SK-N-MC (cell line): Measurements from ENCODE around the gene BHLHE40.

Source experiments
- DNase-seq: peaks from one replicate; pipeline ENCODE4 v3.0.0-alpha.2; 2011; ENCODE audit warnings: low read depth, low spot score
- H3K27ac ChIP-seq: fragments of 200-600 bp; sonication (generic); 2 replicates; pipeline ENCODE4 v1.5.1; 2016; ENCODE audit warnings: mixed run types
- H3K36me3 ChIP-seq: fragments of 200-600 bp; sonication (generic); 2 replicates; pipeline ENCODE4 v1.6.1; 2017; ENCODE audit warnings: antibody characterized with exemption, low read length, mixed read lengths; ENCODE audit not compliant: insufficient read depth
- H3K4me3 ChIP-seq: fragments of 200-600 bp; sonication (generic); 2 replicates; pipeline ENCODE4 v1.5.1; 2016
- H3K9ac ChIP-seq: fragments of 200-600 bp; sonication (generic); 2 replicates; pipeline ENCODE4 v1.8.0; 2017; ENCODE audit warnings: mixed run types, mixed read lengths; ENCODE audit not compliant: insufficient read length
- H3K9me3 ChIP-seq: fragments of 200-600 bp; sonication (generic); 2 replicates; pipeline ENCODE4 v1.6.1; 2017; ENCODE audit warnings: low read depth, mild to moderate bottlenecking, antibody characterized with exemption, low read length, moderate library complexity, mixed read lengths
- EZH2 ChIP-seq: fragments of 200-600 bp; sonication (generic); IDR thresholded peaks from one replicate; pipeline ENCODE4 v1.6.1; 2017; ENCODE audit warnings: antibody characterized with exemption
- FOXP2 ChIP-seq: optimal IDR thresholded peaks from 2 replicates; pipeline ENCODE3; 2011; ENCODE audit warnings: mild to moderate bottlenecking, moderate library complexity; ENCODE audit not compliant: insufficient read depth; ENCODE audit errors: extremely low read length, control extremely low read depth
- POLR2AphosphoS5 ChIP-seq: IDR thresholded peaks from 2 replicates; pipeline ENCODE4 v1.6.1; 2012; ENCODE audit warnings: mild to moderate bottlenecking, low read depth, low read length, borderline replicate concordance

Gene BHLHE40

DNA sequence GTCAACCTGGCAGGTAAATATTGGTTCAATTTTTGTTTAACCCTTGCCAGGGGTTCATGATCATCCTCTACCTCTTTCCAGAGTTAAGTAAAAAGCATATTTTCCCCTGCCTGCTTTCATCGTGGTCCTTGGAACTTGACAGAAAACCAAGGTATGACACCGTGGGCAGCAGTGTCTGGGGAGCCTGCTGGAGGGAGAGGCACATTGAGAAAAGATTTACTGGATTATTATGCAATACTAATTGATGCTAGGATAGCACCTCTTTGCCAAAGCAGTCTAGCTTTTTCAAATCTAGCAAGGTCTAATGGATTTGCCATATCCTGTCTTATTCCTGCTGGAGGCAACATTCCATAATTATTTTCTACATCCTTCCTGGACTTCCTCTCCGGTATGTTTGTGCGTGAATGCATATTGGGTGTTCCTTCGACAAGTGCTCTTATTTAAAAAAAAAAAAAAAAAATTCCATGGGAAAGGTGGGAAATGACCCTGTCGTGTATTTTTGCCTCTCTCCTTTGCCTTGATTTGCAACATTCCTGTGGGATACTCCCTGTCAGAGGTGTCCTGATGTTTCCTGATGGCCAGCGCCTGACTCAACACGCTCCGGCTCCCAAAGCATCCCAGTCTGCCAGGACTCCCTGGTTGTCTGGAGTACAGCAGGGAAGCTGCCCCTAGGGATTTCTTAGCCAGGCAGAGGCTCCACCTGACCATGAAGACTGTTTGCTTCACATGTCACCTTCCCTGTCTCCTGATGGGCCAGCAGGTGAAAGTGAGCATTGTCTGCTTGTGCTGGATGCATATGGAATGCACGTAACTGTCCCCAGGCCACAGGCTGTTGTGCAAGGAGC is 6.3 kb downstream of the BHLHE40 start:
- Histone ChIP-seq H3K27ac (no peak overlapping the region), H3K4me3 (no peak overlapping the region), H3K36me3 (no peaks in the 10 kb centered on the region), H3K9ac (no peak overlapping the region), H3K9me3 (no peaks in the 10 kb centered on the region)
- no peak for DNase-seq
- TF ChIP-seq POLR2AphosphoS5 (no peak), FOXP2 (no peak), EZH2 (no peak)

DNA sequence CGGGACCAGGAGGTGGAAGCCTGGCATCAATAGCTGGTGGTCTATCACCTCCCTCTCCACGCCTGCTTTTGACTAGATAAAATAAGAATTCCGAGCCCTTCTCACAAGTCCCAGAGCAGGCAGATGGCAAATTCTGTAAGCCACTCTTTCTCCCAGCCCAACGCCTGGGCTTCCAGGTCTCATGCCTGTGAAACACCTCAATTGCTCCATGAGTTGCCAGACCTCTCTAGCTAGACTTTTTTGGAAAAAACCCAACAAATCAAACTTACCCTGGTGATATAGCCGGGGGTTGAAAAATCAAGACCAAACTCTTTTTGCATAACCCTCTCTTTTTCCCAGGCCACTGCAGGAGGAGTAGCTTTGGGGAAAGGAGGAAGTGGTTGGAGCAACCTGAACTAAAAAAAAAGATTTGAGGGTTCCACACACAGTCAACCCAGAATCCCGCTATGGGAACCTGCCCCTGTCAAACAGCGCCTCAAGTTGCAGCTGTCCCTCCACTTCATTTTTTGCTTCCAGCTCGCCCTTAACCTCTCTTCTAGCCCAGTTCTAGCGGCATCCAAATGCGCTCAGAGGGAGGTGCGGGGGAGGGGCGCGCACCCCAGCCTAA is 7.0 kb downstream of the BHLHE40 start:
- no peak overlapping the region for H3K27ac ChIP-seq
- no peak overlapping the region for H3K4me3 ChIP-seq
- H3K9me3 ChIP-seq = no peaks in the 10 kb centered on the region
- H3K9ac ChIP-seq = no peak overlapping the region
- no peaks in the 10 kb centered on the region for H3K36me3 ChIP-seq
- DNase-seq = no peak
- TF ChIP-seq POLR2AphosphoS5 (no peak), FOXP2 (no peak), EZH2 (no peak)

DNA sequence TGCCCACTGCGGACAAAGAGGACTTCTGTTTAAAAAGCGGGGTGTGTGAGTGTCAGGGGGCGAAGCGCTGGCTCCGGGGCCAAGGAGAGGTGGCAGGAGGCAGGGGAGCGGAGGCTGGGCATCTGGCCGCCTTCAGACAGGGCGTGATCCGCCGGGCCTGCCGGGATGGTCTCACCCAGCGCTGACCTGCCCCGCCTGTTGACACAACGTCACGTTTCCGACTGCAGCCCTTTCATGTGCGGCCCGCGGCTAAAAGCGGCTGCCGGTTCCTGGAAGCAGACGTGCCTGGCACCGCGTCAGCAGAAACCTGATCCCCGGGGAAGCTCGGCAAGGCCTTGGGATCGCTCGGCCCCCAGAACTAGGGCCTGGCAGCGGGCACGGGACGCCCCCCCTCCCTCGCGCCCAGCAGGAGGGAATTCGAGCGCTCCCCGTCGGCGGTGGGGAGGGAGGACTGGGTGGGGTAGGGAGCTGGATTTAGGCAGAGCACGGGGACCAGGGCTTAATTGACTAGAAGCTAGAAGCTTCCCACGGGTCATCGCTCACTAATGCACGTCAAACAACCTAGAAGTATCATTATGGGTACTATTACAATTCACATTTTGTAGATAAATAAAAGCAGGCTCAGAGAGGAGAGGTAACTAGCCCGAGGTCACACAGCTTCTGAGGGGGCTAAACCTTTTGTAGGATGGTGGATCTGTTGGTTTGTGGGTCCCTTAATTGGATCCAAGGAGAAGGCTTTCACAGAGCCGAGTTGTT is 7.7 kb downstream of the BHLHE40 start:
- peak overlapping the region; percentile 64 for H3K4me3 ChIP-seq
- H3K36me3 ChIP-seq = no peaks in the 10 kb centered on the region
- TF ChIP-seq FOXP2 (no peak), POLR2AphosphoS5 (no peak), EZH2 (no peak)
- H3K9me3 ChIP-seq = no peaks in the 10 kb centered on the region
- no peak overlapping the region for H3K27ac ChIP-seq
- H3K9ac ChIP-seq = no peak overlapping the region
- DNase-seq = no peak

DNA sequence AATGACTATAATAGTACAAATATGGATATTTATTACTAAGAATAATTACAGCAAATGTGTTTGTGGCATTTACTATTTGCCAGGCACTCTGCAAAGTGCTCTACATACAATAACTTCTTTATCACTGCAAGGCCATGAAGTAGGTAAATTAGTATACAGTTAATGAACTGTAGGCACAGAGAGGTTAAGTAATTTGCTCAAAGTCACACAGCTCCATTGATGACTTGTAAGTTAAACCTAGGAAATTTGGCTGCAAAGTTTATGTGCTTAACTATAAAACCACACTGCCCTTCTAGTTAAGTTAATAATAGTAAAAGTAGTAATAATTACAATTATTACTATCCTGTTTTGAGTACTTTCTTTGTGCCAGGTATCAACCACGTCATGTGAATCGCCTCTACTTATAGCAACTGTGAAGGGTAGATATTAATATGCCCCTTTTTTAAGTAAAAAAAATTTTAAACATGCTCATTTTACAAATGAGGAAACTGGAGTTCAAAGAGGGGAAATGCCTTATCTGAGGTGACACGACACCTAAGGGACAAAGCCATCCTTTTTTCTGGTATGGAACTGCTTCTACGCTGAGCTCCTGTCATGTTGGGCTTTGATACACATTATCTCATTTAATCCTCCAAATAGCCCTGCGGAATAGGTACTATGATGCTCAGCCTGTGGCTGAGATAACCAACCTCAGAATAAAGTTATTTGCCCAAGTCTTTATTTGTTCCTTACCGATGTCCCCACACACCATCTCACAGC is 8.5 kb downstream of the BHLHE40 start:
- H3K36me3 ChIP-seq = no peaks in the 10 kb centered on the region
- no peaks in the 10 kb centered on the region for H3K9me3 ChIP-seq
- no peak for DNase-seq
- no peak overlapping the region for H3K9ac ChIP-seq
- H3K27ac ChIP-seq = no peak overlapping the region
- no peak for TF ChIP-seq FOXP2
- no peak for TF ChIP-seq POLR2AphosphoS5
- H3K4me3 ChIP-seq = no peak overlapping the region; the same call in 1 of the 2 replicates

DNA sequence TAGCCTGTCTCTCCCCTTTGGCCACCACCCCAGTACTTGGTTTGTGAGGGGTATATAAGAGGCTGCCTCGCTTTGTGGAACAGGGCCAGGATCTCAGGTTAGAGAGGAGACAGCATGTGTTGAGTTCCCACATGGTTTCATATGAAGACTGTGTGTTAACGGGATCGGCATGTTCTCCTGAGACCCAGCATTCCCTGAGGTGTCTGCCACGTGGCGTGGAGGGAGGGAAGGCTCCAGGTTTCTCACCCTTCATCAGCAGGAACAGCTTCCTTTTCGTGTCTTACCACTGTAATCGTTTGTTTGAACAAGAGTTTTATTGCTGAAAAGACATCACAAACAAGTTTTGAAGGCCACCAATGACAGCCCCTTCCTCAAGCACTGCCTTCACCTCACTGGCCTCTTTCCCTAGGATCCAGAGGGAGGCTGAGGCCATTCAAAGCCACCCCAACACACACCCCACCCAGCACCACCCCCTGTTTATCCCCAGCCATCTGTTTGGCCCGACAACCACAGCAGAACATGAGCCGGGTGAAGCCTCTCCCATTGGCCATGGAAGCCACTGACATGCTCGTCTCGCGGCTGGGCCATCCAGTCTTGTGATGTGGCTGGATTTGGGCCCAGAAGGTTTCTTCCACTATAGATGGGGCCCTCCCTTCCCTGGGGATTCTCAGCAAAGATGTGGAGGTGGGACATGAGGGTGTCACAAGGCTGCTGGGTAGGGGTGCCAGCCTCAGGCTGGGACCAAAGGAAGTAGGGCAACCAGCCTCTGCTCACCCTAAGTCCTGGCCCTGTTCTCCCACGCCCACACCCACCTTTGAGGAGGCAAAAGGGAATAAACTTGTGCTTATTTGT is 10.0 kb downstream of the BHLHE40 start:
- H3K36me3 ChIP-seq = no peaks in the 10 kb centered on the region
- DNase-seq = no peak
- no peak overlapping the region for H3K4me3 ChIP-seq
- TF ChIP-seq POLR2AphosphoS5 (no peak), EZH2 (no peak), FOXP2 (no peak)
- no peak overlapping the region for H3K9ac ChIP-seq
- H3K9me3 ChIP-seq = no peaks in the 10 kb centered on the region
- no peak overlapping the region for H3K27ac ChIP-seq

DNA sequence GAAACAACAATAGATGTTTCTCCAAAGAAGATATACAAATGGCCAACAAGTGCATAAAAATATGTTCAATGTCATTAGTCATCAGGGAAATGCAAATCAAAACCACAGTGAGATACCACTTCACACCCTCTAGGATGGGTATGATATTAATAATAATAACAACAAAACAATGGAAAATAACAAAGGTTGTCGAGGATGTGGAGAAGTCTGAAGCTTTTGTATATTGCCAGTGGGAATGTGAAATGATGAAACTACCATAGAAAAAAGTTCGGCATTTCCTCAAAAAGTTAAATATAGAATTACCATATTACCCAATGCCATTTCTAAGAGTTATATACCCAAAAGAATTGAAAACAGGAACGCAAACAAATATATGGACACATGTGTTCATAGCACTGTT is 10.8 kb downstream of the BHLHE40 start:
- no peaks in the 10 kb centered on the region for H3K36me3 ChIP-seq
- no peak overlapping the region for H3K9ac ChIP-seq
- no peak for DNase-seq
- no peak overlapping the region for H3K27ac ChIP-seq
- no peak for TF ChIP-seq POLR2AphosphoS5
- H3K4me3 ChIP-seq = no peak overlapping the region
- no peaks in the 10 kb centered on the region for H3K9me3 ChIP-seq

DNA sequence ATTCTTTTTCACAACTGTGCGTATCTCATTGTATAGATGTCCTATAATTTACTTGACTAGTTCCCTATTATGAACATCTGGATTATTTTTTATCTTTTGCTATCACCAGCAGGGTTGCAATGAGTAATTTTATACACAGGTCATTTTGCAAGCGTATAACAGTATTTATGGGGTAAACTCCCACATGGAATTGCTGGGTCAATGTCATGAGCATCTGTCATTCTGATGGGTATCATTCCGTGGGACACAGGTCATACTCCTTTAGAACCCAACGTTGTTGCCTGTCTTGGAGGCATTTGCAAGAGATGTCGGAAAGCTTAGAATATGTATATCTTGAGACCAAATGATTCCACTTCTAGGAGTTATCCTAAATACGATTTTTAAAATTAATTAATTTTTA is 12.9 kb downstream of the BHLHE40 start:
- H3K27ac ChIP-seq = no peak overlapping the region
- no peak overlapping the region for H3K9ac ChIP-seq
- H3K9me3 ChIP-seq = no peaks in the 10 kb centered on the region
- no peaks in the 10 kb centered on the region for H3K36me3 ChIP-seq
- DNase-seq = no peak
- no peak for TF ChIP-seq POLR2AphosphoS5
- no peak for TF ChIP-seq EZH2
- TF ChIP-seq FOXP2 = no peak
- no peak overlapping the region for H3K4me3 ChIP-seq
